GM12865 (cell line): ENCODE data around the gene FGGY.

Experiments
- DNase-seq: peaks from one replicate; pipeline ENCODE4 v3.0.0; 2010; ENCODE audit warnings: low read depth
- H3K4me3 ChIP-seq: 2 replicates; pipeline ENCODE4 v1.5.1; 2011; ENCODE audit warnings: mild to moderate bottlenecking, low read depth, low read length, control low read depth
- TF ChIP-seq, protein P1 (sequence below): IDR thresholded peaks from 2 replicates; pipeline ENCODE4 v1.5.1; 2011; ENCODE audit warnings: low read length, control low read depth, low read depth, inconsistent platforms; ENCODE audit not compliant: insufficient read depth; ENCODE audit errors: missing control alignments

Gene FGGY

DNA sequence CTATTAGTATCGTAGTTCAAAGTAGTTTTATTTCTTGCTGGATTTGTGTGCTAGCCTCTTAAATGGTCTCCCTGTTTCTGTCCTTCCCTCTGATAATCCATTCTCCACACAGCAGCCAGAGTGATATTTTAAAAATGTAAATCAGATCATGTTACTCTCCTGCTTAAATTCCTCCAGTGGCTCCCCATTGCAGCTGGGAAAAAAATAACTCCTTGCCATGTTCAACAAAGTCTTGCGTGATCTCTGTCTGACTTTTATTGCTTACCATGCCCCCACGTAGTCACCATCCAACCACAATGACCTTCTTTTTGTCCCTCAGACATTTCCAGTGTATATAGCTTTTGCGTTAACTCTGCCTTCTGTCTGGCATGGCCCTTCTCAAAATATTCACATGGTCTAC is 178.8 kb downstream of the FGGY start:
- TF ChIP-seq, protein P1, sequence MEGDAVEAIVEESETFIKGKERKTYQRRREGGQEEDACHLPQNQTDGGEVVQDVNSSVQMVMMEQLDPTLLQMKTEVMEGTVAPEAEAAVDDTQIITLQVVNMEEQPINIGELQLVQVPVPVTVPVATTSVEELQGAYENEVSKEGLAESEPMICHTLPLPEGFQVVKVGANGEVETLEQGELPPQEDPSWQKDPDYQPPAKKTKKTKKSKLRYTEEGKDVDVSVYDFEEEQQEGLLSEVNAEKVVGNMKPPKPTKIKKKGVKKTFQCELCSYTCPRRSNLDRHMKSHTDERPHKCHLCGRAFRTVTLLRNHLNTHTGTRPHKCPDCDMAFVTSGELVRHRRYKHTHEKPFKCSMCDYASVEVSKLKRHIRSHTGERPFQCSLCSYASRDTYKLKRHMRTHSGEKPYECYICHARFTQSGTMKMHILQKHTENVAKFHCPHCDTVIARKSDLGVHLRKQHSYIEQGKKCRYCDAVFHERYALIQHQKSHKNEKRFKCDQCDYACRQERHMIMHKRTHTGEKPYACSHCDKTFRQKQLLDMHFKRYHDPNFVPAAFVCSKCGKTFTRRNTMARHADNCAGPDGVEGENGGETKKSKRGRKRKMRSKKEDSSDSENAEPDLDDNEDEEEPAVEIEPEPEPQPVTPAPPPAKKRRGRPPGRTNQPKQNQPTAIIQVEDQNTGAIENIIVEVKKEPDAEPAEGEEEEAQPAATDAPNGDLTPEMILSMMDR: no peak
- no peak for DNase-seq

DNA sequence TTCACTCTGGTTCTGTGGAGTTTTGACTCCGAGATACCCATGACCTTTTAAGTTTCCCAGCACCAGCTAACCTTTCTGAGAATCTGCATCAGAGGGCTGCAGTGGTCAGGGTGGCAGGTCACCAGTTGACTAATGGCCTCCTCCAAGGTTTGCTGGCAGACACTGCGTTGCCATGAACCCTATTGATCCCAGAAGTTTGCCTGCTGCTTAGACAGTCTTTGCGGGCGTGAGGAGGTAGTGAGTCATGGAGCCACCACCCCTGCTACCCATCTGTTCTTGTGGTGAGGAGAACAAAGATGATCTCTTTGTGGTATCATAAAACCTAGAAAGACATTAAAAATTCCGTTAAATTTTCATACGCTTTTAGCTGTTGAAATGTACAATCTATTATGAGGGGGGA is 180.4 kb downstream of the FGGY start:
- H3K4me3 ChIP-seq: no peak overlapping the region
- TF ChIP-seq, protein P1: no peak
- no peak for DNase-seq

More for the DNA sequence above, 178.8 kb downstream of the FGGY start:
- H3K4me3 ChIP-seq: no peak overlapping the region

DNA sequence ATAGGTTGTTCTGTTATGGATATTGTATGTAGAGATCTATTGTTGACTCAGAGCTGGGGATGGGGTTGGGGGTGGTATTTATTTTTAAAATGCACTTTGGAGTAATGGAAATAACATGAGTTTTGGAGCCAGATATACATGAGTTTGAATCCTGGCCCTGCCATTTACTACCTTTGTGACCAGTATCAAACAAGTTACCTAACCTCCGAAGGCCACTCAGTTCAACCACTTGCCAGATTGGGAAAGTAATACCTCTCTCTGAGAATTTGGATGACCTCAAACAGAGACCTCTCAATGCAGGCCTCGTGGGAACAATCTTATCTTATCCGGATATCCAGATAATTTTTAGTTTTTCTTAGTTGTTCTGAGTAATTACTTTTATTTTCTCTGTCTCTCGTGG is 181.0 kb downstream of the FGGY start:
- no peak overlapping the region for H3K4me3 ChIP-seq
- no peak for DNase-seq
- TF ChIP-seq, protein P1: no peak

DNA sequence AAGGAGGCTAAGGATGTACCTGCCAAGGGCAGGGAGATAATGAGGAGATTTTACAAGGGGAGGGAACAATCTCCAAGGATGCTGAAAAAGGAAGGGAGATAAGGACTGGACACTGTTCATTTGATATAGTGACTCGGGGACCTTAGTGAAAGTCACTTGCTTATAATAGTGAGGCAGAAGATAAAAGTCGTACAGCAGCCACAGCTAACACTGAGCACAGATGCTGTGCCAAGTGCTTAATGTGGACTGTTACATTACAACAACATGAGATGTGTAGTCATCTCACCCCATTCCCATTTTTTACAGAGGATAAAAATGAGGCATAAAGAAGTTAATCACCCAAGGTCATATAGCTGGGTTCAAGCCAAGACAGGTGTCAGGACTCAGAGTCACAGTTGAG is 181.9 kb downstream of the FGGY start:
- no peak for DNase-seq
- TF ChIP-seq, protein P1: no peak
- no peak overlapping the region for H3K4me3 ChIP-seq

DNA sequence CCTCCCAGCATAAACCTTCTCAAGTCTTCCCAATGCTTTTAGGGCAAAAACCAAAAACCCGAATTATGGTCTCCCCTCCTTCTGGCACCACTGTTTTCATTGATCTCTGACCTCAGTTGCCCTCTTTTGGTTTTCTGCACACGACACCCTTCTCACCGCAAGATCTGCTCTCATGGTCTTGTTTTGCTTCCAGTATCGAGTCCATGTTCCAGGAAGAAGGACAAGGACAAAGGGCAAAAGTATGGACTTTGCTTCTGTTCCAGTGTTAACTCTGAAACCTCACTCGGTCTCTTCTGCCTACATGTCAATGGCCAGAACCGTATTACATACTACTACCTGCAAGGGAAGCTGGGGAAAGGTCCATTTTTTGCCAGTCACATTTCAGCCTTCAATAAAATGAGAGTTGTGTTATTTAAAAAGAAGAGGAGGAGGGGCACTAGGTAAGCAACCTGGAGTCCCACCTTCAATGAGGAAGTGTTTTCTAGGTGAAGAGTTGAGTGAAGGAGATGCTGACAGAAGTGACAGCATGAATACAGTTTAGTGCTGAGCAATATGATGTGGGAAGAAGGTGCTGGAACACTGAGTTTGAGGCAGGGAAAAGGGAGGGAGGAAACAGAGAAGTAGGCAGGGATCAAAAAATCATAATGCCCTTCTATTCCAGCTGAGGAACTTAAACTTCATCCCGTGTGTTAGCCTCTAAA is 183.4 kb downstream of the FGGY start:
- no peak for DNase-seq
- no peak overlapping the region for H3K4me3 ChIP-seq
- TF ChIP-seq, protein P1: no peak

DNA sequence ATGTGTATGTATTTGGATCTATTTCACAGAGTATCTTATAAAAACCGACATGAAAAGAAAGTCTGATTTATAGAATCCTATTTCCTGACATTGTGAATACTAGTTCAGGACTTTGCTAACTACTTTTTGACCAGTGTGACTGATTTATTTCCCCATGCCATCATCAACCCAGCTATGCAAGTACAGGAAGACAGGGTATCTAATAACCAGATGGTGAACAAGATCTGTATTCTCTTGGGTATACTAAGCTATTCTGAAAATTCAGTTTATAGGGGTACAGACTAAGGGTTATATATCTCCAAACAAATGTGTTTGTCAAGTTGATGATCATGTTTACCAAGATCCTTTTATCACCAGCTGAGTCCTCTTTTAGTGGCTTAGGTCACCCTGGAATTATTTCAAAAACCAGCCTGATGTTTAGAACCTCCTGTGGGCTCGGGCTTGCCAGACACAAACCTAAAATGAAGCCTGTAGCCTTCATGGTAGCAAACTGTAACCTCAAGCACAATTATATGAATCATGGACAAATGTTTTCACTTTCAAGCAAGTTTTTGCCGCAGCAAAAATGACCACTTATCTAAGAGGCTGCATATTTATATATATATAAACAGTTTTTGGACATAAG is 185.1 kb downstream of the FGGY start:
- DNase-seq: no peak
- TF ChIP-seq, protein P1: no peak

DNA sequence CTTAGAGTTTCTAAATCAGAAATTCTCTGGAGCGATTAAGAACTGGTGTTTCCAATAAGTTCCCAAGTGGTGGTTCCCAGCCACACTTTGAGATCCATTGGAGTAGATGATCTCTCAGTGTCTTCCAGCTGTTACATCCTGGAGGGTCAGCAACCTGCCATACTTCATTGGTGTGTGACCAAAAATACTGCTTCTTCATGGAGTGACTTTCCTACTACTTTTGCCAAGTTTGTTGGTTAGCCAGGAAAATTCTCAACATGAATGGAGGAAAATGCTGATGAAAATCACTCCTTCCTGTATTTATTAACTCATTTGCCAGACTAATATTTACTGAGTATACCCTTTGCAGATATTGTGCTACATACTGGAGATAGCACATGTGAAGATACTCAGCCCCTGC is 186.1 kb downstream of the FGGY start:
- TF ChIP-seq, protein P1: no peak
- H3K4me3 ChIP-seq: no peak overlapping the region
- DNase-seq: no peak

More for the DNA sequence above, 185.1 kb downstream of the FGGY start:
- no peak overlapping the region for H3K4me3 ChIP-seq
